NCI-H146 (cell line): ENCODE data around the gene SOD1.
"Not testable (repeated sequence)": the region's sequence is repeated elsewhere in the genome, so short reads cannot be mapped to it uniquely, and the experiment has no call there.

Experiments used
- DNase-seq: peaks from one replicate; lab custom pipeline; 2025; lab: John Stamatoyannopoulos, UW

The SOD1 gene

GRCh38 chr21:31659536-31660258, at the start of gene SOD1:
TSS of gene SOD1 (plus strand) at chr21:31659693. CDS start at chr21:31659770, 77 bp downstream.
- DNase-seq: peak; percentile 89

GRCh38 chr21:31611445-31611844, 48.0 kb upstream of the SOD1 start:
- no peak for DNase-seq

- no peak for DNase-seq
These were observed 46.4 kb upstream of the SOD1 start for GRCh38 chr21:31612894-31613785.

- DNase-seq: no peak
These were observed 44.8 kb upstream of the SOD1 start for GRCh38 chr21:31614705-31615104.

- no peak for DNase-seq
These were observed 43.3 kb upstream of the SOD1 start for GRCh38 chr21:31616216-31616615.

- DNase-seq: no peak
These were observed 40.6 kb upstream of the SOD1 start for GRCh38 chr21:31618696-31619430.

GRCh38 chr21:31622397-31622796, 37.1 kb upstream of the SOD1 start:
- no peak for DNase-seq

- DNase-seq: no peak
These were observed 35.8 kb upstream of the SOD1 start for GRCh38 chr21:31623664-31624063.

GRCh38 chr21:31624181-31624580, 35.3 kb upstream of the SOD1 start:
- DNase-seq: no peak

GRCh38 chr21:31624961-31625491, 34.5 kb upstream of the SOD1 start:
- DNase-seq: no peak

GRCh38 chr21:31629972-31630711, 29.4 kb upstream of the SOD1 start:
- peak; percentile 8 for DNase-seq

- not testable (repeated sequence) for DNase-seq
These were observed 27.6 kb upstream of the SOD1 start for GRCh38 chr21:31631881-31632280.

- DNase-seq: no peak
These were observed 24.5 kb upstream of the SOD1 start for GRCh38 chr21:31634993-31635392.

GRCh38 chr21:31636874-31637273, 22.6 kb upstream of the SOD1 start:
- DNase-seq: no peak

- DNase-seq: no peak
These were observed 18.0 kb upstream of the SOD1 start for GRCh38 chr21:31641416-31641922.

- no peak for DNase-seq
These were observed 14.8 kb upstream of the SOD1 start for GRCh38 chr21:31644643-31645042.

- no peak for DNase-seq
These were observed 11.8 kb upstream of the SOD1 start for GRCh38 chr21:31647650-31648049.

GRCh38 chr21:31650930-31651329, 8.6 kb upstream of the SOD1 start:
- DNase-seq: no peak

GRCh38 chr21:31651491-31651890, 8.0 kb upstream of the SOD1 start:
- DNase-seq: not testable (repeated sequence)

- no peak for DNase-seq
These were observed 5.2 kb upstream of the SOD1 start for GRCh38 chr21:31654340-31654739.
